ENCODE results near the gene SGPP1.

- TF ChIP-seq, protein P1, sequence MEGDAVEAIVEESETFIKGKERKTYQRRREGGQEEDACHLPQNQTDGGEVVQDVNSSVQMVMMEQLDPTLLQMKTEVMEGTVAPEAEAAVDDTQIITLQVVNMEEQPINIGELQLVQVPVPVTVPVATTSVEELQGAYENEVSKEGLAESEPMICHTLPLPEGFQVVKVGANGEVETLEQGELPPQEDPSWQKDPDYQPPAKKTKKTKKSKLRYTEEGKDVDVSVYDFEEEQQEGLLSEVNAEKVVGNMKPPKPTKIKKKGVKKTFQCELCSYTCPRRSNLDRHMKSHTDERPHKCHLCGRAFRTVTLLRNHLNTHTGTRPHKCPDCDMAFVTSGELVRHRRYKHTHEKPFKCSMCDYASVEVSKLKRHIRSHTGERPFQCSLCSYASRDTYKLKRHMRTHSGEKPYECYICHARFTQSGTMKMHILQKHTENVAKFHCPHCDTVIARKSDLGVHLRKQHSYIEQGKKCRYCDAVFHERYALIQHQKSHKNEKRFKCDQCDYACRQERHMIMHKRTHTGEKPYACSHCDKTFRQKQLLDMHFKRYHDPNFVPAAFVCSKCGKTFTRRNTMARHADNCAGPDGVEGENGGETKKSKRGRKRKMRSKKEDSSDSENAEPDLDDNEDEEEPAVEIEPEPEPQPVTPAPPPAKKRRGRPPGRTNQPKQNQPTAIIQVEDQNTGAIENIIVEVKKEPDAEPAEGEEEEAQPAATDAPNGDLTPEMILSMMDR (tag by site-specific recombination; IDR thresholded peaks at IDR 0.05), result no peak
- TF ChIP-seq ZNF2 (tag by site-specific recombination; IDR thresholded peaks at IDR 0.05) (no peak), YY1 (tag by site-specific recombination; IDR thresholded peaks at IDR 0.05) (no peak)
These were observed 12.5 kb downstream of the SGPP1 start for GRCh38 chr14:63715360-63715759.

Data from HEK293 (cell line).